Pancreas (tissue), 10 donors: ENCODE data around the gene ZIC2. TPM values are rescaled to one million over a fixed set of nuclear protein-coding genes. Genes with fewer than 3 reads are reported as not detected.

Experiments used
- ATAC-seq, 4 donors: fragments of 200-7000 bp; cut with Tn5 transposase; one replicate each; pipeline versions ENCODE4 v1.8.0 to v1.9.1; 2020; ENCODE audit warnings: mild to moderate bottlenecking in 4 of 4, moderate library complexity in 4 of 4
- DNase-seq, 6 donors: peaks; one replicate each; pipeline ENCODE4 v3.0.0-alpha.2; 2020
- FAIRE-seq: peaks from 2 replicates; lab custom pipeline; 2012; peaks lifted over from hg19 to GRCh38; lab: Jason Lieb, UNC
- H3K27ac ChIP-seq, 4 donors: fragments of 200-600 bp; sonication (generic); 1 replicate in 3 of 4; 2 replicates in 1 of 4; pipeline versions ENCODE4 v1.5.0 to v1.8.0; 2020
- H3K27me3 ChIP-seq, 4 donors: fragments of 200-600 bp; one replicate each; pipeline ENCODE4 v1.8.0; 2021
- H3K36me3 ChIP-seq, 3 donors: fragments of 200-600 bp; sonication (generic) in 1 of 3; one replicate each; pipeline versions ENCODE4 v1.5.0 to v1.8.0; 2020 to 2021
- H3K4me1 ChIP-seq, 3 donors: fragments of 200-600 bp; one replicate each; pipeline ENCODE4 v1.8.0; 2021
- H3K4me3 ChIP-seq, 4 donors: fragments of 200-600 bp; sonication (generic) in 2 of 4; one replicate each; pipeline versions ENCODE4 v1.5.0 to v1.8.0; 2020 to 2021
- H3K9me3 ChIP-seq, 4 donors: fragments of 200-600 bp; one replicate each; pipeline ENCODE4 v1.8.0; 2021
- WGBS, 2 donors: extraction: QIAGEN DNeasy Blood & Tissue Kit; methylation state at CpG; one replicate each; pipeline ENCODE4 v1.1.7; 2013; 5-methylcytosine and 5-hydroxymethylcytosine counted together
- intact Hi-C, 3 donors: fragments of 100-400 bp; cut with DNase I; formaldehyde crosslinking; loops; one replicate each; pipeline versions ENCODE4 v1.11.1 to v1.14.2; 2022
- polyA plus RNA-seq, 2 donors: library from polyadenylated mRNA; stranded (reverse); fragments of 200-250 nt; gene quantifications; one replicate each; pipeline ENCODE4 v1.2.3, GENCODE V29; 2013
- total RNA-seq, 6 donors: library from RNA; stranded (reverse); fragmentation: NEBNext Ultra II Directional in 4 of 6; extraction: Animal tissue kit (Norgen Biotek cat#: 25700) in 4 of 6; gene quantifications; one replicate each; pipeline versions ENCODE4 v1.2.1 to v1.2.4, GENCODE V29; 2021 to 2023
- TF ChIP-seq, protein P1 (sequence below), 4 donors: fragments of 200-600 bp; sonication (generic) in 3 of 4; IDR thresholded peaks; one replicate each; pipeline versions ENCODE4 v1.5.0 to v1.8.0; 2021; ENCODE audit warnings: antibody characterized with exemption in 4 of 4
- donor health status: healthy with polysubstance abuse.
- donor health status: DM: no; HTN: no; CAD: no; lungs with moderate emphysema.
- donor health status: DM: no; HTN: no; CAD: no.
- donor health status: control.
- donor health status: control.
- donor health status: Bipolar disorder and iron deficiency.
- donor health status: DM: yes; HTN: yes; CAD: no.
- donor health status: DM: no; HTN: no; CAD: no.
- donor health status: DM: no; HTN: no; CAD: no.
- donor health status: DM: yes; HTN: yes; CAD: no.

The ZIC2 gene
- total and polyA plus RNA-seq, 8 donors: 0.47 TPM; not detected in 7

DNA sequence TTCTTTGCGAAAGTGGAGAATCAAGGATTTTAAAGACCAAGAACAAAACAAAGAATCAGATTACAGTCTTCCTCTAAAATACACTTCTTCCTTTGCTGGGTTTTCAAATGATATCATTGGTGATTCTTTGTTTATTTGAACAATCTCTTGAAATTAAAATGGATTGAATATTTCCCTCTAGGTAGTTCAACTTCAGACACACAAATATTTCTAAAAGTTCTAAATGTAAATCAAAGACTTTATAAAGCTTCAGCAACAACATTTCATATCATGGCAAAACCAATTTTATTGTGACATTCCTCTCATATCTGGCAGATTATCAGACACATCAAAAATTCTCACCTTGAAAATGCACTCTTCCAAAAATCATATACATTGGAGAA, 13.0 kb downstream of the ZIC2 start:
- DNase-seq (no peak), FAIRE-seq (no peak), ATAC-seq (no peak)
- TF ChIP-seq, protein P1, sequence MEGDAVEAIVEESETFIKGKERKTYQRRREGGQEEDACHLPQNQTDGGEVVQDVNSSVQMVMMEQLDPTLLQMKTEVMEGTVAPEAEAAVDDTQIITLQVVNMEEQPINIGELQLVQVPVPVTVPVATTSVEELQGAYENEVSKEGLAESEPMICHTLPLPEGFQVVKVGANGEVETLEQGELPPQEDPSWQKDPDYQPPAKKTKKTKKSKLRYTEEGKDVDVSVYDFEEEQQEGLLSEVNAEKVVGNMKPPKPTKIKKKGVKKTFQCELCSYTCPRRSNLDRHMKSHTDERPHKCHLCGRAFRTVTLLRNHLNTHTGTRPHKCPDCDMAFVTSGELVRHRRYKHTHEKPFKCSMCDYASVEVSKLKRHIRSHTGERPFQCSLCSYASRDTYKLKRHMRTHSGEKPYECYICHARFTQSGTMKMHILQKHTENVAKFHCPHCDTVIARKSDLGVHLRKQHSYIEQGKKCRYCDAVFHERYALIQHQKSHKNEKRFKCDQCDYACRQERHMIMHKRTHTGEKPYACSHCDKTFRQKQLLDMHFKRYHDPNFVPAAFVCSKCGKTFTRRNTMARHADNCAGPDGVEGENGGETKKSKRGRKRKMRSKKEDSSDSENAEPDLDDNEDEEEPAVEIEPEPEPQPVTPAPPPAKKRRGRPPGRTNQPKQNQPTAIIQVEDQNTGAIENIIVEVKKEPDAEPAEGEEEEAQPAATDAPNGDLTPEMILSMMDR (IDR thresholded peaks at IDR 0.05): no peak
- no peaks in the 10 kb centered on the region for H3K9me3 ChIP-seq
- WGBS, 2 donors: 23 to 36% methylated on average over 1 of the region's 1 CpG
- intact Hi-C loops: no loop called here
- no peak overlapping the region for H3K4me3 ChIP-seq
- no peaks in the 10 kb centered on the region for H3K36me3 ChIP-seq
- no peaks in the 10 kb centered on the region for H3K4me1 ChIP-seq
- H3K27me3 ChIP-seq: peaks cover 33 to 89% (median 40%) of the 10 kb centered on the region in 4 donors
- H3K27ac ChIP-seq: no peak overlapping the region

GRCh38 chr13:99995104-99995588, 13.6 kb downstream of the ZIC2 start:
- ATAC-seq (no peak), FAIRE-seq (no peak), DNase-seq (no peak)
- WGBS, 2 donors: 20 to 27% methylated on average over 3 of the region's 3 CpGs
- Histone ChIP-seq H3K36me3 (no peaks in the 10 kb centered on the region), H3K4me1 (no peaks in the 10 kb centered on the region), H3K9me3 (no peaks in the 10 kb centered on the region), H3K4me3 (no peak overlapping the region), H3K27ac (no peak overlapping the region), H3K27me3 (peaks cover 33 to 84% (median 40%) of the 10 kb centered on the region in 4 donors)
- intact Hi-C loops: no loop called here
- TF ChIP-seq, protein P1 (IDR thresholded peaks at IDR 0.05): no peak

DNA sequence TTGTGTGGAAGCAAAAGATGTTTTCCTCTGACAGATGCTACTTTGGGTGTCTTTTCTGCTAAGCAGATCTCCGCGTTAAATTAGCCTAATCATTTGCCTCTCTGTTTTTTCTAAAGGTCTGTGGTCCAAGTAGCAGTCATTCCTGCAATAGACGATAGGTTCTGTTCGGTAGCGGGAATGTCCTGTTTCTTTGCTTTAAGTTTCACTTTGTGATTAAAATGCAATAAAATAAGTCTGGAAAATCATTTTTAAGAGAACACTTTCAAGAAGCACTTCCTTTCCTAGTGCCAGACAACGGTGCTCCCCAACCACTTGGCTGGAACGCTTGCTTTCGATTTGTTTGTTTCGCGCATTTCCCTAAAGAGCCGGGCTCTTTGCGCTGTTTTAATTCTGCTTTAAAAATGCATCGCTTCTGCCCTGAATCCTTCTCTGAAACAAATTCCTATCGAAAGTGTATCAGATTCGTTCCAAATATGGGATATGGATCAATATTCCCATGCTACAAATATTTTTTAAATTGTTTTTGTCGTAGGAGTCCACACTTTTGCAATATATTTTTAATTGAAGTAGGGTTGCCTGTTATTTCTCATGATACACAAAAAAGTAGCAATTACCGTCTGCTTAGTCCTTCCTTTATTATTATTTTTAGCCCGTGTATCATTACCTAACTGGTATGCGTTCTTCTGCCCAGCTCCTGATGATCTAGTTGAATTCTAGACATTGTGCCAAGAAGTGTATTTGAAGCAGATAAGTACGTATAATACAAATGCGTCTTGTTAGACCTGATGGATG, 14.2 kb downstream of the ZIC2 start:
- FAIRE-seq (no peak), DNase-seq (no peak), ATAC-seq (no peak)
- Histone ChIP-seq H3K4me3 (no peak overlapping the region), H3K27ac (no peak overlapping the region), H3K9me3 (no peaks in the 10 kb centered on the region), H3K36me3 (no peaks in the 10 kb centered on the region), H3K4me1 (no peaks in the 10 kb centered on the region), H3K27me3 (peaks cover 33 to 77% (median 40%) of the 10 kb centered on the region in 4 donors)
- TF ChIP-seq, protein P1 (IDR thresholded peaks at IDR 0.05): no peak
- WGBS, 2 donors: 12 to 14% methylated on average over 21 of the region's 21 CpGs
- intact Hi-C loops: no loop called here

DNA sequence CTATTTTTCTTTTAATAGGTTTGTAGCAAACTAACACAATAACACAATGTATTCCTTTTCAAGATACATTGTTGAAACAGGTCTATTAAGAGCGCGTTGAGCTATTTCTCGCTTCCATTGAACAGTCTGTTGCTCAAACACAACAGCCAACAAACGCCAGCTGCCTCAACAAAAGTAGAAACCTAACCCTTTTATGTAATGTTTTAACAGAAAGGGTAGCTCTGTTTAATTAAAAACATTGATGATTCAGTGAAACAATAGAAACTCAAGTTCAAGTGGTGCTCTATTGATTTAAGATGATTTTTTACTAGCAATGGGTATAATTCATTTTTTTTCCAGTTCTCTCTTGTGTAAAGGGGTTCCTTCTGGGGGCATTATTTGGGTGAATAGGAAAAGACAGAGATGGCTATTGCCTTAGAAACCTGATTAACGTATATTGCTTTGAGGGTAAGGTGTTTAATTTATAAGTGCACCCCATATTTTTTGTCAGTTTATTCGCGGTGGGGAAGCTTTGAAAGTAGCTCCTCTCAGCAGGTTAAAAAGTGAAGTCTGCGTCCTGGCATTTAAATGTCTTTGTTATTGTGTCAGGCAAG, 14.9 kb downstream of the ZIC2 start:
- FAIRE-seq: no peak
- H3K36me3 ChIP-seq: no peaks in the 10 kb centered on the region
- no peak overlapping the region for H3K27ac ChIP-seq
- intact Hi-C loops: no loop called here
- H3K9me3 ChIP-seq: no peaks in the 10 kb centered on the region
- no peak for DNase-seq
- 24 to 27% methylated on average over 8 of the region's 8 CpGs for WGBS, 2 donors
- TF ChIP-seq, protein P1 (IDR thresholded peaks at IDR 0.05): no peak
- ATAC-seq: no peak
- peaks cover 32 to 70% (median 38%) of the 10 kb centered on the region in 4 donors for H3K27me3 ChIP-seq
- no peaks in the 10 kb centered on the region for H3K4me1 ChIP-seq
- H3K4me3 ChIP-seq: no peak overlapping the region
